ENCODE results near the gene SPPL3.

SPPL3 gene

DNA sequence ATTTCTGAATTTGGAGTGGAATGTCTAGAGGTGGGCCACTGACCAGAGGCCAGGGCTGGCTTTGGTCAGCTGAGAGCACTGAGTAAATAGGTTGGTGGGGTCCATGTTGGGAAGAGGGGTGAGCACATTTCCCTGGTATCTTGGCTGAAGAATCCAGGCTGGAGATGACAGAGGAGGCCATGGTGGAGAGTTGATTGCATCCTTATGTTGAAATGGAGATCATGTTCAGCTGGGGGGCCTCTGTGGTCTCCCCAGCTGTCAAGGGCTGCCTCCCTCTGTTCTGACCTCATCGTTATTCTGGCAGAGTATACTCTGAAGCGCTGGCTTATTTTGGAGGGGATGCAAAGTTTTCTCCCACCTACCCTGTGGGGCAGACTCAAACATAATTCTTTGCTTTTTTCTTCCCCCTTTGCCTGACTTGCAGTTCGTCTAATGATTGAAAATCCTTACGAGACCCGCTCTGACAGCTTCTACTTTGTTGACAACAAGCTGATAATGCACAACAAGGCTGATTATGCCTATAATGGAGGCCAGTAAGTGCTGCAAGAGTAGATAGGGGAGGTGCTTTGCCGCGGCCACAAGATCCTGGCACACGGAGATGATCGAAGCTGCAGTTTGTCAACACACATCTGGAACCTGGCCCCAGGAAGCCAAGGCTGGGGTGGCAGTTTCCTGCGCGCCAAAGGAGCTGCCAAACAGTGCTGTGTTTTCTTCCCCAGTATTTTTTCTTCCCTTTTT lies 184.5 kb downstream of the SPPL3 start:
- DNase-seq, result no peak

DNA sequence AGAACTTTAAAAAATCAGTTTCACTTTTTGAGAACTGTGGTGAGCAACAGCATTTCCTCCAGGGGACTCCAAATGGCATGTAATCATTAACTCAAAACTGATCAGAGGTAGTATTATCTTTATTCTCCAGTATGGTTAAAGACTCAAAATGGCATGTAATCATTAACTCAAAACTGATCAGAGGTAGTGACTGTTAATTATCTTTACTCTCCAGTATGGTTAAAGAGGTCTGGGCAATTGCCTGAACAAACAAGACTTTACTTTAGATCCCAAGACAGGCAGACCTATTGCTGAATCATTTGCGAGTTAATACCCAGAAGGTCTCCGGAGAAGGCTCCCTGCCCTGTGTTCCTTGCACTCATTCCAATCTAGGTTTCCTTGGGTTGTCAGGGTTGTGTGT lies 185.1 kb downstream of the SPPL3 start:
- no peak for DNase-seq

DNA sequence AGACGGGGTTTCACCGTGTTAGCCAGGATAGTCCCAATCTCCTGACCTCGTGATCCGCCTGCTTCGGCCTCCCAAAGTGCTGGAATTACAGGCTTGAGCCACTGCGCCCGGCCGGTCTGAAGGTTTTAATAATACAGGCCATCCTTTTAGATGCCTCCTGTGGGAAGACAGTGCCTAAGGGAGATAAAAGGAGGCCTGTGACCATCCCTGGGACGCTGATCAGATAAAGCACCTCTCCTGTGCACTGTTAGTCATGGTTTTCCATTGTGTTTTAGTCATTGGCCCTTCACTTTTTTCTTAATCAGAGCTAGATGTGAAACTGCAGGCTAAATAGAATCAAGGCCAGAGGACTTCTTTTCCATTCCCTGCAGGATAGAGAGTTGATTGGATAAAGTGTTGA lies 186.1 kb downstream of the SPPL3 start:
- DNase-seq, result no peak

DNA sequence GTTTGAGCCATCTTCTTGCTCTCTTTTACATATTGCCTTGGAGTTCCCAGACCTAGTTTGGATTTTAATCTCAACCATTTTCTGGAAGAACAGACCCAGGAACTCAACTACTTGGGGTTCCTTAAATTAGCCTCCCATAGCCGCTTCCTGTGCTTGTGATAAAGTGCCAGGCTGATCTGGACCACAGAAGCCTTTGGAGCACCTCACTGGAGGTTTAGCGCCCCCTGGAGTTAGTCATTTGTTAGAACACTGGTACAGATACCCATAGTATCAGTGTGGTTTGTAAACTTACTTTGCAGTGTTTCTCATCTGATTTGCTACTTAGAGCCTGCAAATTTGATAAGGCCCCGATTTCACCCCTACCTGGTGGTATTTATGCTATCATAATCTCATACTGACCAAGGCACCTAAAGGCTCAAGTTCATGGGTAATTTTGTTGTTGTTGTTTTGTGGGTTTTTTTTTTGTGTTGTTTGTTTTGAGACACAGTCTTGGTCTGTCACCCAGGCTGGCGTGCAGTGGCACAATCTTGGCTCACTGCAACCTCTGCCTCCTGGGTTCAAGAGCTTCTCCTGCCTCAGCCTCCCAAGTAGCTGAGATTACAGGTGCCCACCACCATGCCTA lies 190.2 kb downstream of the SPPL3 start:
- DNase-seq, result peak; percentile 82

DNA sequence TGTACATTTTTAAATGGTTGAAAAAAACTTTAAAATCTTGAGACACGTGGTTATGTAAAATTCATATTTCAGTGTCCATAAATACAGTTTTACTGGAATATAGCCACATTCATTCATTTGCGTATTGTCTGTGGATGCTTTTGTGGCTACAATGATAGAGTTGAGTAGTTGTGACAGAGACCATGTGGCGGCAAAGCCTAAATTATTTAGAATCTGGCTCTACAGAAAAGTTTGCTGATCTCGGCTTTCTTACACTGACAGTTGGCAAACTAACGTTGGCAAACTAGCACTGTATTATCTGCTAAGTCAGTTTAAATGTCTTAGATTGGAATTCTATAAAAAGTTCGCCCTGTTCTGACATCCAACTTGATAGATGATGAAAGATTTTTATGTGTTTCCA lies 191.5 kb downstream of the SPPL3 start:
- no peak for DNase-seq
